GM21390 (cell line): ENCODE measurements around the gene CEMIP2.
A peak's percentile ranks its signal among the peaks of the same experiment; 100 is the strongest.

ENCODE experiments used
- ATAC-seq: cut with Tn5 transposase; IDR thresholded peaks from one replicate; pipeline ENCODE4 v1.9.1; 2021; ENCODE audit not compliant: unreplicated experiment

Gene CEMIP2

GRCh38 chr9:71647094-71647591 is 121.2 kb downstream of the CEMIP2 start:
- peak; percentile 60 for ATAC-seq

GRCh38 chr9:71646131-71646530 is 122.2 kb downstream of the CEMIP2 start:
- no peak for ATAC-seq

GRCh38 chr9:71644819-71645362 is 123.4 kb downstream of the CEMIP2 start:
- ATAC-seq: no peak

- ATAC-seq: no peak
These were observed 125.0 kb downstream of the CEMIP2 start for GRCh38 chr9:71643330-71643729.

GRCh38 chr9:71642056-71642455 is 126.3 kb downstream of the CEMIP2 start:
- no peak for ATAC-seq

GRCh38 chr9:71638627-71639026 is 129.7 kb downstream of the CEMIP2 start:
- no peak for ATAC-seq

- ATAC-seq: no peak
These were observed 130.4 kb downstream of the CEMIP2 start for GRCh38 chr9:71637926-71638325.

GRCh38 chr9:71637375-71637774 is 130.9 kb downstream of the CEMIP2 start:
- no peak for ATAC-seq

GRCh38 chr9:71636143-71636839 is 132.0 kb downstream of the CEMIP2 start:
- ATAC-seq: no peak

- ATAC-seq: no peak
These were observed 133.6 kb downstream of the CEMIP2 start for GRCh38 chr9:71634752-71635151.
